Retina (tissue), 1 donor: ENCODE results near the gene NTSR1.

Experiments
- DNase-seq: peaks from one replicate; pipeline ENCODE4 v3.0.0-alpha.2; 2016

NTSR1 gene

DNA sequence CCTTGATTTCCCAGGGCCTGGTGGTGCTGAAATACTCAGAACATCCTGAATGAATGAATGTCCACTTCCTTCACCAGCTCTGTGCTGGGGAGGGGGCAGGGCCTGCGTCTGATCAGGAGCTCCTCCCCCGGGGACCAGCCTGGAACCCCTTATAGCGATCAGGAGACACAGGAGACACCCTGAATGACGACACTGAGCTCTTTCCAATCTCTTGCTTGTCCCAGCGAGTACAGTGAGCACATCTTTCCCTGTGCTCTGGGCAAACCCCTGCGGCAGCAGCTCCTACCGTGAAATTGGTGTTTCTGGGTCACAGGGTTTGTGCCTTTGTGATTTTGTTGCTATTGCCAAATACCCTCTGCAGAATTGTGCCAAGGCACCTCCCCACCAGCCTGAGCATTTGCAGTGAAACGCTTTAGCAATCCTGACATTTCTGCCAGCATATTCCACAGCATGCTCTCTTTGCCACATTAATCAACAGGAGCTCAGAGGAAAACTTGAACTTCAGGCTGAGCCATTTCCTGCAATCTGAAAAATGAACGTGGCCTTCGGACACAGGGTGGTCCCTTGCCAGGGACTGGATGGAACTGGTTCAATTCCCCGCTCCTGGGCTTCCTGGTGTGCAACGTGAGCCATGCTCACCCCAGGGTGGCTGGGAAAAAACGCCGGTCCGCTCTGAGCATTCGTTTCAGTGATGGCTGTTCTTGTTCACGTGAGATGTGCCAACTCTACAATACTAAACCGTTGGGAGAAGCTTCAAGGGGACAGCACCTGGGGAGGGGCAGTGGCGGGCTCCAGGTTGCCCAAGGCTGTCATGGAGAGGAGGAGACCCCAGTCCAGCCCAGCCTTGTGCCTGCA, 64.6 kb downstream of the NTSR1 start:
- DNase-seq: peak; percentile 75

DNA sequence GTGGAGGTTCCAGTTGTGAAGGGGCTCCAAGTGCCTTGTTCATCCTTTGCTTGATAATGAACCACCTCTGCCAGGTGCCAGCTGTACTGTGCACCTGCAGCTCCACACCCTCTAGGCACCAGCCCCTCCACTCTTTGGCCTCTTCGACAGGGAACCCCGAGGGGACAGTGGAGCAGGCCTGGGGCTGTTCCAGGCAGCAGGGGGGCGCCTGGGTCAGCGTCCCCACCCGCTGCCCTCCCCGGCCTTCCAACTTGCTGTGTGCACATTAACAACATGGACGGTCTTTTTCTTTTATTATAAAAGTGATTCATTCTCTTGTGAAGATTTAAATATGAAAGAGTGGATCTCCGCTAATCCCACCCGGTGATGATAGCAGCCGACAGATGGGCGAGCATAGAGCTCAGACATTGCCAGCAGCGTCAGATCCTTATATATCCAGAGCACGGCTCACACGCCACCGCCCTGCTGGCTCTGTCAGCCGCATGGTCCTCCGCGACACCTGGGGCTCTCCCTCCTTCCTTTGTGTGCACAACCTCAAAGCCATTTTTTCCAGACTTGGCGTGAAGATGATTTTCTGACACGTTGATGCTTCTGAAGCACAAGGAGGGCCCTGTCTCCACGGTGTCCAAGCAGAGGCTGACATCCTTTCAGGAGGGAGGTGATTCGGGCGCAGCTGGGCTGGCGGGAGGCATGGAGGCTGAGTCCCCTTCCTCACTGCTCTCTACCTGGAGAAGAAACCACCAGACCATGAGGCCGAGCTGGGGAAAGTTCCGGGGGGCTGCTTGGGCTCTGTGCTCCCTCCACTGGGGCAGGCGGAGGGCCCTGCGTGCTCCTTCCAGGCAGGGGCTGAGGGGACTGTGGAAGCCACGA, 65.4 kb downstream of the NTSR1 start:
- DNase-seq: peak; percentile 72

DNA sequence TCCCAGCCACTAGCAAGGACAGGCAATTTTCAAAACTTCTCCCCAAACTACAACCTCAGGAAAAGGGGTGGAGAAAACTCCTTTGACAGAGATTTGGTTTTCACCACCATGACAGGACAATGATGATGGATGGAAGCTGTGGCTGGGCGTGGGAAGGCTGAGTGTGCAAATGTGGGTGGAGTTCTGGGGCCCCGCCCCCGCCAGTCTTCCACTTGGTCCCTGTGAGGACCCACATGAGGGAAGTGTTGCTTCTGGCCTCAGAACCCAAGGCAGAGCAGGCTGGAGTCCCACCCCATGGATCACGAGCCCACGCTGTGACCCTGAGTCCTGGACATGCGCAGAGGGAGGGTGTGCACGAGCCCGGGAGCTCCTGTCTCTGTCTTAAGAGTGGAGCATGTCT, 66.1 kb downstream of the NTSR1 start:
- peak; percentile 50 for DNase-seq

DNA sequence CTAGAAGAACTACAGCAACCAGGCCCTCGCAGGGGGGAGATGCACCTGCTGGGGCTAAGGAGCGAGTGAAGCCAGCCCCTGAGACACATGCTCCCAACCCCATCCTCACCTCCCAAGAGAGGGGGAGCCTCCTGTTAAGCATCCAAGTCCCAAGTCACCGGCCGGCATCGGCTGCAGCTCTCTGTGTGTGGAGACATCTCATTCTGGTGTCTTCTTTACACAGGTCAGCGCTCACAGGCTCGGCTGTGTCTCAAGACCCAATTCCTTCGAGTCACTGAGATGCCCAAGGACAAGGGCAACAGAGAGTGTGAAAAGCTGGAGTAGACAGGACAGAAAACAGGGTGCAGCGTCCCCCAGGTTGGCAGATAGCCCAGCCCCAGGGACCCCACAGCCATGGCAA, 66.6 kb downstream of the NTSR1 start:
- peak; percentile 50 for DNase-seq

DNA sequence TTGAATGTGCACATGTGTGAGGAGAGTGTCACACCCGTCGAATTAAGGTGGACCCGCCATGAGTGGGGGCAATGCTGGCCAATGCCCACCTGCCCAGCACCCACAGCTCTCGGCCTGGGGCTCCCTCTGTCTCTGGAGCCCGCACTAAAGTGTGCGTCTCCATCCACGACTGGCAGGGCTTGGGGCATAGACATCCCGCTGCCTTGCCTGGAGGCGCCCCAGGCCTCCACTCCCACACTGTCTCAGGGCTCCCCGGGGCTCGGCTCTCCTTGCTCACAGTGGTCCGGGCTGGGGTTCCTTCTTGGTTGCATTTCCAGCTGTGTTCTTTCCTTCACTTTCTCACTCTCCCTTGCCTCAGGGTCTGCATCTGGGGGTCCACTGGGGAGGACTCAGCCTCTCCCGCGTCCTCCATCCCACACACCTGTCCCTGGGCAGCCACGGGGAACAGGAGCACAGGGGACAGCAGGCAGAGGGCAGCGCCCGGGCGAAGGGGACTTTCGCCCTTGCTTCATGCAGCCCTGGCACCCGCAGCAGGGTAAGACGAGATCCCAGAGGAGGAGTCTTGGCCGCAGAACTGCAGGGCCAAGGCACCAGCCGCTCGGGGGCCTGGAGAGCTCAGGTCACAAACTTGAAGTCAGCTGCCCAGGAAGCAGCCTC, 67.5 kb downstream of the NTSR1 start:
- peak; percentile 16 for DNase-seq

DNA sequence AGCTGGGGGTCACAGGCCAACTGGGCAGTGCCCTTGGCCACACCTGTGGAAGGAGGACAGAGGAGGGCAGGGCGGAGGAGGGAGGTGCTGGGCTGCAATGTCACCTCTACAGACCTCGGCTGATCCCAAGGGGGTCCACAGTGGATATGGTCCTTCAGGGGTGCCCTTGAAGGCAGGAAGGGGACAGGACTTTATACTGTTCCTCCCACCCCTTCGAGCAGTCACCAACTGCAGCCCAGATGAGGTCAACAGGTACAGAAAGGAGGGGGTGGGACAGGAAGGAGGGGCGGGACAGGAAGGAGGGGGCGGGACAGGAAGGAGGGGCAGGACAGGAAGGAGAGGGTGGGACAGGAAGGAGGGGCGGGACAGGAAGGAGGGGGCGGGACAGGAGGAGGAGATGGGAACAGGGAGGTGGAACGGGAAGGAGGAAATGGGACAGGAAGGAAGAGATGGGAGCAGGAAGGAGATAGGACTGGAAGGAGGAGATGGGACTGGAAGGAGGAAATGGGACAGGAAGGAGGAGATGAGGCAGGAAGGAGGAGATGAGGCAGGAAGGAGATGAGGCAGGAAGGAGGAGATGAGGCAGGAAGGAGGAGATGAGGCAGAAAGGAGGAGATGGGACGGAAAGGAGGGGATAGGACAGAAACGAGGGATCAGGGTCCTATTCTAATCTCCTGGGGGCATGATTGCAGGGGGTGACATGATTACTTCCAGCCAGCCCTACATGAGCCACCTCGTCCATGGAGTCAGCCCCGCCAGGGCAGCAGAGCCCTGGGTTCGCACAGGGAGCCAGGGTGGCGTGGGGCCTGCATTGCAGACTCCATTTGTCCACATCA, 68.3 kb downstream of the NTSR1 start:
- no peak for DNase-seq

DNA sequence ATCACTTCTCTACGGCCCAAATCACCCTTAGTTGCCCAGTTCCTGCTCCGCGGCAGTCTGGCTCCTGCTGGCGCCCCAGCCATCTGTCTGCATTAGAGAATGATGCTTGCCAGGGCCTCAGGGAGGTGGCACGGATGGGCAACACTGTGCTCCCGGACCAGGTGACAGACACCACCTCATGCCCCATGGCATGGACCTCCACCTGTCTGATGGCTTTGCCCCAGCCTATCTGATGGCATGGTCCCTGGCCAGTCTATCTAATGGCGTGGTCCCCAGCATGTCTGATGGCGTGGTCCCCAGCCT, 68.8 kb downstream of the NTSR1 start:
- no peak for DNase-seq

DNA sequence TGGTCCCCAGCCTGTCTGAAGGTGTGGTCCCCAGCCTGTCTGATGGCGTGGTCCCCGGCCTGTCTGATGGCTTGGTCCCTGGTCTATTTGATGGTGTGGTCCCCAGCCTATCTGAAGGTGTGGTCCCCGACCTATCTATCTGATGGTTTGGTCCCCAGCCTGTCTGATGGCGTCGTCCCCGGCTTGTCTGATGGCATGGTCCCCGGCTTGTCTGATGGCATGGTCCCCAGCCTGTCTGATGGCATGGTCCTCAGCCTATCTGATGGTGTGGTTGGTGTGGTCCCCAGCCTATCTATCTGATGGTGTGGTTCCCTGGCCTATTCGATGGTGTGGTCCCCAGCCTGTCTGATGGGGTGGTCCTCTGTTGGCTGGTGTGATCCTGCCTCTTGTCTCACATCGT, 69.4 kb downstream of the NTSR1 start:
- no peak for DNase-seq

DNA sequence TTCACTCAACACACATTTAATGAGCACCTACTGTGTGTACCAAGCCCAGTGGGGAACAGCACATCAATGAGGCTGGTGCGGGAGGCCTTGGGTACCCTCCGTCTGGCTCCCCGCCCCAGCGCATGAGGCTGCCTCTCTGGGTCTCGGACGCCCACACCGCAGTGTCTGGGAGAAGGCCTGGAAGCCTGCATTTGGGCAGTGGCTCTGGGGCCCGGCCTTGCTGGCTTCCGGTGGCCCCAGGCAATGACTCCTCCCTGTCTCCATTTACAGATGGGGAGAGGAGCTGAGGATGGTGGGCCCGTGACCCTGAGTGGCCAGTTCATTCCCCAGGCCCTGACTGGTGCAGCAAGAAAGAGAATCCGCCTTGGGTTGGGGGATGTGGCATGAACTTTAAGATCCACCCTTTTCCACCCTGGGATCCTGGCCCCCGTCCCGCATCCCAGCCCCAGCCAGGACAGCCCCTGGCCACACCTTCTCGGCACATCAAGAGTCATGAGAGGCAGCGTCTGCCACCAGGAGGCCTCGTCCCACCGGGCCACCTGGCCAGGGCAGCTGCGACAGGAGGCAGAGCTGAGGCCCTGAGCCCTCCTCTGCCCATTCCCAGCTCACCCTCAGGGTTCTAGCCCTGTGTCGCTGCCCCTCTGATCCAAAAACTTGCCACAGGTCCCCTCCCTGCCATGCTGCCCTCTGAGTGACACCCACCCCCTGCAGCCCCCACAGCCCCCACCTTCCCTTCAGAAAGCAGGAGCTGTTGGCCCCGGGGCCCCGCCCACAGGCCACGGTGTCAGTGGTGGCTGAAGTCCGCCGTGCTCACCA, 70.2 kb downstream of the NTSR1 start:
- no peak for DNase-seq

DNA sequence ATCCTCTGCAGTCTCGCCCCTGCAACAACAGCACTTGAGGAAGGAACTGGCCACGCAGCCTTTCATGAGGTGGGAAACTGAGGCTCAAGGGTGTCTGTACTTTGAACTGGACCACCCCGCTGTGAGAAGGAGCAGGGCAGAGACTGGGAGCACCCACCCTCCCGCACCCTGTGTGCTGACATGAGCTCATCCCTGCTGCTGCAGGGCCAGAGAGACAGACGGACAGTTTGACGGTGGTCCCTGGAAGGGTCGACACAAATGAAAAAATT, 70.7 kb downstream of the NTSR1 start:
- DNase-seq: no peak

DNA sequence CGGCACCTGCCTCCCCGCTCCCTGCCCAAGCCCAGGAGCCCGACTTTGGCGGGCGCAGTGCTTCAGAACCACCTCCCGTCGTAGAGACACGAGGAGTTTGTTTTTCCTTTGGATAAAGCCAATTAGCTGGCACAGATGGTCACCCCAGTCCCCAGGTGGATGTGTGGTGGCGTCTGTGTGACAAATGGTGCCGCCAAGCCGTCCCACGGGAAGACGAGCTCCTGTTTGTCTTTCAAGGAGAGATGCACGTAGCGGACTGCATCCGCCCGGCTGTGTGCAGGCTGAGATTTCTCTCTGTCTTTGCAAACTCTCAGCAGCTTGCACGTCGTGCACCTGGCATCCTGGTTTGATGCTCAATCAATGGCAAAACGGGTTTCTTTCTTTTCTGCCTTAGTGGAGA, 71.6 kb downstream of the NTSR1 start:
- peak; percentile 57 for DNase-seq

DNA sequence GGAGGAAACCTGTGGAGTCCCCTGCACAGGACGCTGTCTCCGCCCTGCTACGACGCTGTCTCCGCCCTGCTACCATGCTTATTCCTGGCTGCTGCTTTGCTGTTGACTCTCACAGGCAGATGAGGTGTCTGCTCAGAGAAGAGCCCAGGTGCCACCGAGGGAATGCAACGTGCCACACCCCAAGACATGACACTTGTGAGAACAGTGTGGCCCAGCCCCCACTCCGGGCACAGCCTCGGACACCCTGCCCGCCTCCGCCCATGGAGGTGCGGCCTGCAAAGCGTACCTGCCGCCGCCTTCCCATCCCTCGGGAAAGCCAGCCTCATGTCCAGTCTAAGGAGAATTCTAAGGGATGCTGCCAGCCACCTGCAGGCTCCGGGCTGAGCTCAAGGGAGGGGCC, 72.1 kb downstream of the NTSR1 start:
- no peak for DNase-seq

DNA sequence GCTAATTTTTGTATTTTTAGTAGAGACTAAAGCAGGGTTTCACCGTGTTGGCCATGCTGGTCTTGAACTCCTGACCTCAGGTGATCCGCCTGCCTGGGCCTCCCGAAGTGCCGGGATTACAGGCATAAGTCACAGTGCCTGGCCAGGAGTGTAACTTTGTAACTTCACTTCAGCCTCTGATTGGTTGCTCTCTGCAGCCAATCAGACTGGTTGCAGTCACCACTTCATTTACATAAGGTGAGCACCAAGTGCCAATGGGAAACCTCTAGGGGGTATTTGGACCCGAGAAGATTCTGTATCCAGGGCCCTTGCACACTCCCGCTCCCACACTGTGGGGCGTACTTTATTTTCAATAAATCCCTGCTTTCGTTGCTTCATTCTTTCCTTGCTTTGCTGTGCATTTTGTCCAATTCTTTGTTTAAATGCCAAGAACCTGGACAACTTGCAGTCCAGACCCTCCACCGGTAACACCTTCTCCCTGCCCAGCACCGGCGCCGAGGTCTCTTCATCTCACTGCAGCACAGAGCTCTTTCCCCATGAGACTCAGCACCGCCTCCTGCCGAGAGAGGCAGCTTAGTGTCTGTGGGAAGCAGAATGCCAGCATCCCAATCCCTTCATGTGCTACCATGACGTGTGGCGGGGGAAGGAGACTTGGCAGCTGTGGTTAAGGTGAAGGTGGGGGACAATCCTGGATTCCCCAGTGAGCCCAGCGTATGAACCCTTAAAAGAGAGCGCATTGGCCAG, 73.7 kb downstream of the NTSR1 start:
- DNase-seq: no peak

DNA sequence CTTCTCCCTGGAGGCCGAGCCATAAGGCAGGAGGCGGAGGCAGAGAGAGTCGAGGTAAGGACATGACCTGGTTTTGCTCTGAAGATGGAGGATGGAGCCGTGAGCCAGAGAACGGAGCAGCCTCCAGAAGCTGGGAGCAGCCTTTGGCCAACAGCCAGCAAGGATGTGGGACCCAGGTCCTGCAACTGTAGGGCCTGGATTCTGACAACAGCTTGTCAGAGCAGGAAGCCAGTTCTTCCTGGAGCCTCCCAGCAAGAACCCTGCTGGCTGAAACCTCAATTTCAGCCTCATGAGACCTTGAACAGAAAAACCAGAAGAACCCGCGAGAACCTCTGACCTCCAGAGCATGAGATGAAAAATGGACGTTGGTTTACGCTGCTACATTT, 74.2 kb downstream of the NTSR1 start:
- DNase-seq: no peak

DNA sequence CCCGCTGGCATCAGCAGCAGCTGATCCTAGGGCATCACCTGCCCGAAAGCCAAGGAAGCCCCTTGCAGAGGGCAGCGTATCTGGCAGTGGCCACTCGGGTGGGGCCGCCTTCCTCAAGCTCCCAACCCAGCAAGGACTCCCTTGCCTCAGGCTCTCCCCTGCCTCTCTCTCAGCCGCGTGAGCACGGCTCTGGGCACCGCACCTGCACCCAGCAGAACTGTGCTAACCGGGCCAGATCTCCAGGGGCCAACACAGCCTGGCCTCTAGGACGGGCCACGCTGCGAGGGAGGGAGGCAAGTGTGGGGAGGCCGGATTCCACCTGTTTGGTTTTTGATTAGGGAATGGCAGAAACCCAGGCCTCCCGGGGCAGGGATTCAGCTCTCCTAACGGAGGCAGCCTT, 75.9 kb downstream of the NTSR1 start:
- DNase-seq: no peak

DNA sequence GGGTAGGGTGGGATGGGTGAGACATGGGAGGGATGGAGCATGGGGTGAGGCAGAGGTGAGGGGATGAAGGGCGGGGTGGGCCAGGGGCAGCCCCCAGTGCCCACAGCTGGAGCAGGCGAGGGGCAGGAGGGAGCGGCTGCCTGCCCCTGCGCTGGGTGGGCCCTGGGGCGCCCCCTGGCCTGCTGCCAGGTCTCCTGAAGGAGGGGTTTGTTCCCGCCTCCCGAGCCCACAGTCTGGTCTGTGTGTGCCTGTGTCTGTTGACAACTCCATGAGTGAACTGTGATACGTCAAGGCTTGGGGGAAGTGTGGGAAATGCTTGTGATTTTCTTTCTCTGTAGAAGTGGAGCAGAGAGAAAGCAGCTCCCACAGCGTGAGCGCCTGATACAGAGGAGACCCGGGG, 76.8 kb downstream of the NTSR1 start:
- no peak for DNase-seq

DNA sequence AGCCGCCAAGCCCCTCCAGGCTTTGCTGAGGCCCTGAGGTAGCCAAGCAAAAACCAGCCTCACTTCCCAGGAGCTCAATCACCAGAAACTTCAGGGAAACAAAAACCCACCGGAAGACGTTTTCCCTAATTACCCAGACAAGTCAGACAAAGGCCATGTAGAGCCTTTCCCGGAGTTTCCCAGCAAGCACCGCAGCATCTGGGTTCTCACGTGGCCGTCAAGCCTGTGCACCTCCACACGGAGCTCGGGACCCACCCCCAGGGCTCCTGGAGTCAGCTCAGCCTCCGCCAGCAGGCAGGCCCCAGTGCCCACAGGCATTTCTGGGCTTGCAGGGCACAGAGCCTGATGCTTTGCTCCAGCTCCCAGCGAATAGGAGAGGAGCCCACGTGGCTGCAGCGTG, 77.5 kb downstream of the NTSR1 start:
- peak; percentile 74 for DNase-seq

DNA sequence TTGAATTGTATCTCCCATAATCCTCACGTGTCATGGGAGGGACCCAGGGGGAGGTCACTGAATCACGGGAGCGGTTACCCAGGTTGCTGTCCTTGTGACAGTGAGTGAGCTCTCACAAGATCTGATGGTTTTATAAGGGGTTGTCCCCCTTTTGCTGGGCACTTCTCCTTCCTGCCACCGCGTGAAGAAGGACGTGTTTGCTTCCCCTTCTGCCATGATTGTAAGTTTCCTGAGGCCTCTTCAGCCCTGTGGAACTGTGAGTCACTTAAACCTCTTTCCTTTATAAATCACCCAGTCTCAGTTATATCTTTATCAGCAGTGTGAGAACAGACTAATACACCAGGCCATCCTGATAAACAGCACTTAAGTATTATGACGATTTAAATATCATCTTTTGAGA, 78.7 kb downstream of the NTSR1 start:
- no peak for DNase-seq

DNA sequence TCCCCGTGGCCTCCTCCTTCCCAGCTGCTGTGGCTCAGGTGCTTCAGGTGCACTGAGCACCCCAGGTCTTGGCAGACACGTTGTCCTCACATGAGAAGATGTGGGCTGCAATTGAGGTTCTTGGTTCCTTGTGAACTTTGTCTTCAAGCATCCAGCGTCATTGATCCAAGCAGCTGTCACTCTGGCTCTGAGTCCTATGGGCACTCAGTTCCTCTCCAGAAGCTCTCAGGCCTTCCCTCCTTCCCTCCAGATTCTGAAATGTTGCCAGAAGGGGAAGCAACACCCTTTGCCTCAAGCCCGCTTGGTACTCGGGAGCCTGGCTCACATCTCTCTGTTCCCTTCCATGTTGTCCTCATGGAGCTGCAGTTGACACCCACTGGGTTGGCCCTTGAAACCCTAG, 79.2 kb downstream of the NTSR1 start:
- DNase-seq: no peak

DNA sequence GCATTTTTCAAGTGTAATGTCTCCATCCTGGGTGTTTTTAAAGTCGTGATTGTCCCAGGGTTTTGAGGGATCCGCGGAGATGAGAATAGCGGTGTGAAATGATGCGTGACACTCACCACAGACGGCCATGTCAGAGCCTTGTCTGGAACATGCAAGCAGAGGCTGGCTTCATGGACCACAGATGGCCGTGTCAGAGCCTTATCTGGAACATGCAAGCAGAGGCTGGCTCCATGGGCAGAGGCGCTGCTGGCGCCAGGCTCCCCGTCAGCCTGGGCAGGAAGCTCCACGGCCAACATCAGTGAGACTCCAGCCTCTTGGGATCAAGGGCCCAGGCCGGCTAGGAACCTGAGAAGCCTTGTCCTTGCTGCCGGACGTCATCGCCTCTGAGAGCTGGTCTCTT, 80.0 kb downstream of the NTSR1 start:
- DNase-seq: no peak

DNA sequence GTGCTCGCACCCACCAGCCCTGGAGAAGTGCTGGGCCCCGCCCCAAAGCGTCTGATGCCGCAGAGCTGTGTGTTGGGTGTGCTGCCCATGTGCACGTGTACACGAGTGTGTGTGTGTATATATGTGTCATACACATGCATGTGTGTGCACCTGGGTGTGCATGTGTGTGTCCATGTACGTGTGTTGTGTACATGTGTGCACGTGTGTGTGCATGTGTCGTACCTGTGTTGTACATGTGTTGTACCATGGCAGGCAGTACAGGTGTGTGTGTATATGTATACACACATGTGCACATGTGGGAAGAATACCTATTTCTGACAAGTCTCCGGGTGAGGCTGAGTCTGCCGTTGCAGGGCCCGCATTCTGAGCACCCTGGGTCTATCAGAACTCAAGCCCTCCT, 81.4 kb downstream of the NTSR1 start:
- no peak for DNase-seq
